GM18508 (cell line): Measurements from ENCODE around the gene OR2AT4.

Experiments
- ATAC-seq: cut with Tn5 transposase; IDR thresholded peaks from one replicate; pipeline ENCODE4 v1.9.1; 2021; ENCODE audit warnings: moderate number of reproducible peaks; ENCODE audit not compliant: insufficient read depth, unreplicated experiment

Gene OR2AT4

DNA sequence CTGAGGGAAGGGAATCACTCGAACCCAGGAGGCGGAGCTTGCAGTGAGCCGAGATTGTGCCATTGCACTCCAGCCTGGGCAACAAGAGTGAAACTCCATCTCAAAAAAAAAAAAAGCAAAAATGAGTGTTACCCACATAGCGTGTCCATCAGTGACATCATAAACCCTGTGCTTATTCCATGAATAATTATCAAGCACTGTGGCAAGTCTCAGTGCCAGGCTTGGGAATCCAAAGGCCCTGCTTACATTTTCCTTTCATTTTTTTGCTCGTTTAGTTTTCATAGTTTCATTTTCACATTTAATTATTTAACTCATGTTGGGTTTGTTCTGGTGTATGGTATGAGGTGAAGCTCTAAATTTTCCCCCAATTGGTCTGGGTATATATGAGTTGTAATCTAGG is 61.4 kb downstream of the OR2AT4 start:
- no peak for ATAC-seq

DNA sequence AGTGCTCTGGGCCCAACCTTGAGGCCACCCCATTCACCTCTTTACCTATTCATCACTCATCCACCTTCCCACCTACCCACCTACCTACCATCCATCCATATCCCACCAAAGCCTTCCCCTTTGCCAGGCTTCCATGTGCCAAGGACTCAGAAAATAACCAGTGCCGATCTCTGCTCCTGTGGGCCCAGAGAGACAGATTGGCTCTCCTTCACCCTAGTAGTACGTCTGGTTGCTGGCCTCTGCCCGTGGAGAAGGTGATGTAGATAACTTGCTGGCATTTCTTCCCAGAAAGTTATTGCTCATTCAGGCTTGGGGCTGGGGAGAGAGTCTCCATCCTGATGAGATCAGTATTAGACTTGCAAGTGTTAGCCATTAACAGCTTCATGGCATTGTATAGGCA is 62.8 kb downstream of the OR2AT4 start:
- ATAC-seq, result no peak

DNA sequence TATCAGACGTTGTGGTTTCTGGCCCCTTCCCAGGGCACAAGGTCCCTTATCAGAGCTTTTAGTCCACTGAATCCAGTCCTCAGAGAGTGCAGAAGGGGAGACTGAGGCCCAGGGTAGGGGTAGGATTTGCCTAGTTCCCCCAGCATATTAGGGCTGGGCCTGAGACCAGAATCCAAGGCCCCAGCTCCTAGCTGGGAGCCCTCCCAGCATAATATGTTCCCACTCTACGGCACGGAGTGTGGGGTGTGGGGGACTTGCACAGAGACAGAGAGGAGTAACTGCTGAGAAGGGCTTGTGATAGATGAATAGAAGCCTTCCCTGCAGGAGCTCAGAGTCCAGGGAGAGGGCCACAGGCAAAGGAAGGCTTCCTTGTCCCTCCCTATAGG is 64.1 kb downstream of the OR2AT4 start:
- no peak for ATAC-seq

DNA sequence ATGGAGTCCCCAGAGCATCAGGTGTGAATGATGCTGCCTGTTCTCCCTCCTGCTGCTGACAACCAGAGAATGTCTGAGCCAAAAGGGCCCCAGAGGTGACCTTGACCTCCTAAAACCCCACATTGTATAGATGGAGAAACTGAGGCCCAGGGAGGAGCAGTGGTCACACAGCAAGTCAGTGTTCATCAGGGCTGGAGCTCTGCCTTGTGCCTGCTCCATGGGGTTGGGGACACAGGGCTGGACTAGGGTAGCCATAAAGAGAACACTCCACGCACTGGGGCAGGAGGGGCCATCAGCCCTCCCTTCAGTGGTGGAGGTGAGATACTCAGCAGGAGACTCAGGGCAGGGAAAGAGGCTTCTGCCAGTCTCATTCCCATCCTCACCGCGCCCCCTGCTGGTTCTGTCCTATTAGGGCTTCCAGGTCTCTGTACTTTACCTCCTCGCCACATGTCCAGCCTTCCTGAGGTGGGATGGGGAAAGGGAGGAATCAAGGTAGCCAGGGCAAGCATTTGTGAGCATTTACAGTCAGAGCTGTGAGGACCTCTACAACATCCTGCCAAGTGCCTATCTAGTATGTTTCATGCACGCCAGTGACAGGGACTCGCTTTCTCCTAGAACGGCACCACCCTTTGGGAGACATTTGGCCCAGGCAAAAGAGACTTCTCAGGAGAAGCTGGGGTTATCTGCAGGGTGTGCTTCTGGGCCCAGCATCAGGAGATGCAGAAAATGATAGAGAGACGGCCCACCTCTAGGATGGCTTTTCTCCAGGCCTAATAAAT is 64.7 kb downstream of the OR2AT4 start:
- ATAC-seq, result no peak
